Effector CD8-positive, alpha-beta T cell (primary cell): ENCODE results near the gene RGS9.
"Not testable (repeated sequence)": the region's sequence is repeated elsewhere in the genome, so short reads cannot be mapped to it uniquely, and the experiment has no call there.

ENCODE experiments used
- DNase-seq: peaks from one replicate; lab custom pipeline; 2025; lab: John Stamatoyannopoulos, UW
- total RNA-seq, 4 experiments: gene quantifications; one replicate each; lab custom pipeline; 2026; lab: John Stamatoyannopoulos, UW

Gene RGS9
- 6.3 to 13.6 (median 8.8) reads per million in 4 experiments for total RNA-seq

DNA sequence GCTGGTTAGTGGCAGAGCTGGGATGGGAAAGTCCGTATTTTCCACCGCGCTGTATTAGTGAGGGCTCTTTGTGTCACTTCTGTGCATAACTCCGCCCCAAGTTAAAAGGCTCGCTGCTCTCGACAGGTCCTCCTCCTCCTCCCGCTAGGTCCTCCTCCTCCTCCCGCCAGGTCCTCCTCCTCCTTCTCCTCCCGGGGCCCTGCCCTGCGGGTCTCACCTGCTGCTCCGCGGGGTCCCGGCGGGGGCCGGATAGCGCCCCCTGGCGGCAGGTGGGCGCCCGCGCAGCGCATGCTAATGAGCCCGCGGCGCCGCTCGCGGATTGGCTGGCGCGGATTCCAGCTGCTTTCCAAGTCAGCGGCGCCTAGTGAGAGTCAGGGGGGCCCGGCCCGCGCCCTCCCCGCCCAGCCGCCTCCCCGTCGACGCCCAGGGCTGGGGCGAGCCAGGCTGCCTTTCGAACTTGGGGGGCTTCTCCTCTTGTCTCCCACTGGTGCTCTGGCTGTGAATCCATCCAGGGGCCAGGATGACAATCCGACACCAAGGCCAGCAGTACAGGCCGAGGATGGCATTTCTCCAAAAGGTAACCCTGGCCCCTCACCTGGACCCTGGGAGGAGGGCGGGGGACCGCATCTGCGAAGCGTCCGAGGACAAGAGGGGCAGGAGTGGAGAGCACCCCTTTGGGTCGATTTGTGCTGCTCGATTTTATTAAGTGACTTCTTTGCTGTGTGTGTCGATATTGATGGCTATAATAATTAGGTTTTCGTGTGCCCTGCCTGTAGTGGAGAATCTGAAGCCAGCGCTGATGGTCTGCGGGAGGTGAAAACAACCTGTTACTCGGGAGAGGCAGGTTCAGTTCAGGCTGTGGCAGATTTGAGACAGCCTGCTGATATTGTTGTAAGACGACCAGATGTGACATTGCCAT, at the start of gene RGS9:
Gene RGS9, plus strand, starts transcription at position 350 of the 919 bp plus-strand sequence. Its CDS starts 171 bp downstream, at position 521.
- peak; percentile 84 for DNase-seq

- no peak for DNase-seq
Measured at GRCh38 chr17:65088621-65089360, 48.4 kb upstream of the RGS9 start.

- DNase-seq: no peak
Measured at GRCh38 chr17:65092262-65092661, 44.9 kb upstream of the RGS9 start.

- DNase-seq: not testable (repeated sequence)
Measured at GRCh38 chr17:65092721-65093356, 44.3 kb upstream of the RGS9 start.

GRCh38 chr17:65093930-65094329, 43.2 kb upstream of the RGS9 start:
- no peak for DNase-seq

DNA sequence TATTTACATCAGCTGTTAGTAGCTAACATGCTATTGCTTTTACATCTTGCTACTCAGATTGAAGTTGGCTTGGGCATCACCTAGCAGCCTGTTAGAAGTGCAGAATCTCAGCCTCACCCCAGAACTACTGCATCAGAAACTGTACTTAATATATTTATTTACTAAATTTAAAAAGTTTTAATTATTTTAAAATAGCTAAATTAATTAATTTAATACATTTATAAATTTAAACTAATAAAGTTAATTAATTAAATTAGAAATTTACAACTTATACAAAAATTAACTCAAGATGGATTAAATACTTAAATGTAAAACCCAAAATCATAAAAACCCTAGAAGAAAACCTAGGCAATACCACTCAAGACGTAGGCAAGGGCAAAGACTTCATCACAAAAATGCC, 41.7 kb upstream of the RGS9 start:
- DNase-seq: no peak

- not testable (repeated sequence) for DNase-seq
Measured at GRCh38 chr17:65096382-65096781, 40.8 kb upstream of the RGS9 start.

- DNase-seq: no peak
Measured at GRCh38 chr17:65097110-65097509, 40.1 kb upstream of the RGS9 start.

- DNase-seq: no peak
Measured at GRCh38 chr17:65099475-65099874, 37.7 kb upstream of the RGS9 start.

DNA sequence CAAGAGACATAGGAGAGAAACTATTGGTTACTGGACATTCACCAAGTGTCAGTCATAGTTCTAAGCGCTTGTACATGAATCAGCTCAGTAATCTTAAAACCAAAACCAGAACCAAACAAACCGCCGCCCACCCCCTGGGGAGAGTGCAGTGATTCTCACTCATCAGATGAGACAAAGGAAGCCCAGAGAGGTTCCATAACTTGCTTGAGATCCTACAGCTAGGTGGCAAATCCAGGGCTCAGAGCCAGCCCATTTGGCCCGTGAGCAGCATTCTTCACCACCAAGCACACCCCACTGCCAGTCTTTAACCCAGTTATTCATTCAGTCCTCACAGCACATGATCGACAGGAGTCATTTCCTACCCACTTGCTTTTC, 37.2 kb upstream of the RGS9 start:
- no peak for DNase-seq

- DNase-seq: peak; percentile 77
Measured at GRCh38 chr17:65100316-65101140, 36.6 kb upstream of the RGS9 start.

- no peak for DNase-seq
Measured at GRCh38 chr17:65101371-65101770, 35.8 kb upstream of the RGS9 start.

- DNase-seq: no peak
Measured at GRCh38 chr17:65102235-65102634, 34.9 kb upstream of the RGS9 start.

DNA sequence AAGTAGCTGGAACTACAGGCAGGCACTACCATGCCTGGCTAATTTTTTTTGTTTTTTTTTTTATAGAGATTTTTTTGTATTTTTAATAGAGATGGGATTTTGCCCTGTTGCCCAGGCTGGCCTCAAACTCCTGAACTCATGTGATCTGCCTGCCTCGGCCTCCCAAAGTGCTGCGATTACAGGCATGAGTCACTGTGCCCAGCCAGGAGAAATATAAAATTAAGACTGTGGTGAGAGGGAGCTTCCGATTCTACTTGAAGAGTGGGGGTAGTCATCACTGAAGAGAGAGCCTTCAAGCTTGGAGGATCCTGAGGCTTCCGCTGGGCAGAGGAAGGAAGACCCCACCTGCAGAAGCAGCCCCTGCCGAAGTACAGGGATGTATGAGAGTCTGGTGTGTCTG, 34.4 kb upstream of the RGS9 start:
- no peak for DNase-seq

DNA sequence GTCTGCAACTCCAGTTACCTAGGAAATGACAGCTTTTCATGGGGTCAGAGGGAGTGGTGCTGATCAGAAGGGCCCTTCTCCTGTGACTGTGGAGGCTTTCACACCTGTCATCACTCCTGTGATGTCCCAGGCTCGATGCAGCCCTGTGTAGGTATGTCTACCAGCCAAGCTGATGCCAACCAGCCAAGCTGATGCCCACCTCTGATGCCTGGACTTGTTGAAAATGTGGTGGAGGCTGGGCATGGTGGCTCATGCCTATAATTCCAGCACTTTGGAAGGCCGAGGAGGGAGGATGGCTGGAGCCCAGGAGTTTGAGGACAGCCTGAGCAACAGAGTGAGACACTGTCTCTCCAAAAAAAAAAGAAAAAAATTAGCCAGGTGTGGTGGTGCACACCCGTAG, 33.7 kb upstream of the RGS9 start:
- DNase-seq: no peak

- no peak for DNase-seq
Measured at GRCh38 chr17:65103896-65104295, 33.3 kb upstream of the RGS9 start.

- no peak for DNase-seq
Measured at GRCh38 chr17:65104541-65104940, 32.6 kb upstream of the RGS9 start.

- no peak for DNase-seq
Measured at GRCh38 chr17:65104973-65105372, 32.2 kb upstream of the RGS9 start.

DNA sequence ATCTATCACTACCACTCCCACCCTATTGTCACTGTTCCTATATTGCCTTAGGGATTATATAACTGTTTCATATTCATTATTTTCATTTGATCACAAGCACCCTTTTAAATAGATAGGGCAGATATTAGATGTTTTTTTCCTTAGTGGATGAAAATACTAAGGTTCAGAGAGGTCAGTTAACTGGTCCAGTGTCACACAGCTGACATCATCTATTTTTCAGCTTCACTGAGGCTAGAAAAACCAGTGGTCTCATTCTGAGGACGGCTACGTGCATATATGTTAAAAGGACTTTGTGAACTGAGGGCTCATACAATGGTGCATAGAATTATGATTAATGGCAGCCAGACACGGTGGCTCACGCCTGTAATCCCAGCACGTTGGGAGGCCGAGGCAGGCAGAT, 29.0 kb upstream of the RGS9 start:
- DNase-seq: no peak

DNA sequence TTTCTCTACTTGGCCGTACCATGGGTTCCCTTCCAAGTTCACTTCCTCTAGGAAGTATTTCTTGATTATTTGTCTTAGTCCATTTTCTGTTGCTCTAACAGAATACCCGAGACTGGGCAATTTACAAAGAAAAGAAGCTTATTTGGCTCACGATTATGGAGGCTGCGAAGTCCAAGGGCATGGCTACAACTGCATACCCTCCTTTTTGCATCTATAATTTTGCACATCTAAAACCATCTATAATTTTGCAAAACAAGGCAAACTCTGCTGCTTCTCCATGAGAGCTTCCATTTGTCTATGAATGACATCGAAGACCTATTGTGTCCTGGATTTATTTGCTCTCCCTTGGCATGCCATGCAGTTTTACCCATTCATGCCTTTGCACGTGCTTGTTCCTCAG, 27.6 kb upstream of the RGS9 start:
- DNase-seq: no peak

DNA sequence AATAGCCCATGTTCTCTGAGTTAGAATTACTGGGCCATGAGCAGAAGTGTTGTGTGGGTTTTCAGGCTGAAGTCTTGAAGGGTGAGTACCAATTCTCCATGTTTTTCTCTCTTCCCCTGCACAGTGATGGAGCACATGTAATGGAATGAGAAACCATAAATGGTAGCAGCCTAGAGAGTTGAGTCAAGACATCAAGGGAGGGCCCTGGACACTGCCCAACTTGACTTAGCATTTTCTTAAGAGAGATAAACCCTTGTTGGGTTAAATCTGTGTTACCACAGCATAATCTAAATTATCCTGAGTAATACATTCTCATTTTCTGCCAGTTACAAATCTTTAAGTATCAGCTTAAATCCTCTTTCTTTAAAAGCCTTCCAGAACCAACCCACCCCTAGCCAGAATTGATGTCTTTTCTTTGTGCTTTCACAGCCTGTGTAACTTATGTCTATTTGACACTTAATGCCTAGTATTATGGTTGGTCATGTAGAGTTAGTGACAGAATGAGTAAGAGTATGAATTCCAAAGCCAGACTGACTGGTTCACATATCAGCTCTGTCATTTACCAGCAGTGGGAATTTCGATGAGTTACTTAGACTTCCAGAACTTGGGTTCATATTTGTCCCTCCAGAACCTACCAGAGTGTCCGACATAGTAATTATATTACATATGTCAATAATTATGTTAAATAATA, 27.0 kb upstream of the RGS9 start:
- no peak for DNase-seq
